ENCODE measurements around the gene HCN1. TPM values are rescaled to one million over a fixed set of nuclear protein-coding genes. Genes with fewer than 3 reads are reported as not detected.

HCN1 gene
- total RNA-seq, 6 donors from 2014 or later, result 0.06 to 0.07 TPM; not detected in 4

GRCh38 chr5:45408067-45408466 lies 288.1 kb downstream of the HCN1 start:
- no peak for ATAC-seq (ENCODE audit: low FRiP score in 2 of 2)
- TF ChIP-seq EP300 (IDR thresholded peaks at IDR 0.05), result no peak
- TF ChIP-seq POLR2A (IDR thresholded peaks at IDR 0.05), result no peak
- Histone ChIP-seq H3K4me1 (no peaks in the 10 kb centered on the region), H3K36me3 (no peaks in the 10 kb centered on the region), H3K27me3 (no peaks in the 10 kb centered on the region), H3K27ac (no peak overlapping the region), H3K9me3 (no peaks in the 10 kb centered on the region), H3K4me3 (no peak overlapping the region)
- WGBS, 2 donors, result 84 to 89% methylated on average over 2 of the region's 2 CpGs
- DNase-seq, result no peak

- Histone ChIP-seq H3K36me3 (no peaks in the 10 kb centered on the region), H3K9me3 (no peaks in the 10 kb centered on the region), H3K4me1 (no peaks in the 10 kb centered on the region), H3K27me3 (no peaks in the 10 kb centered on the region), H3K4me3 (no peak overlapping the region), H3K27ac (no peak overlapping the region)
- no peak for DNase-seq
- TF ChIP-seq POLR2A (IDR thresholded peaks at IDR 0.05) (no peak), POLR2AphosphoS5 (IDR thresholded peaks at IDR 0.05) (no peak), CTCF (IDR thresholded peaks at IDR 0.05) (no peak), EP300 (IDR thresholded peaks at IDR 0.05) (no peak)
- WGBS, 2 donors, result 76 to 88% methylated on average over 1 of the region's 1 CpG
- no peak for ATAC-seq (ENCODE audit: low FRiP score in 2 of 2)
These were observed 293.2 kb downstream of the HCN1 start for GRCh38 chr5:45402804-45403455.

GRCh38 chr5:45399041-45399440 lies 297.1 kb downstream of the HCN1 start:
- H3K27ac ChIP-seq, result no peak overlapping the region
- WGBS, 2 donors, result 45 to 50% methylated on average over 1 of the region's 1 CpG
- ATAC-seq (ENCODE audit: low FRiP score in 2 of 2), result no peak
- H3K4me3 ChIP-seq, result no peak overlapping the region
- no peak for TF ChIP-seq CTCF (IDR thresholded peaks at IDR 0.05)
- no peak for TF ChIP-seq POLR2AphosphoS5 (IDR thresholded peaks at IDR 0.05)
- no peak for TF ChIP-seq POLR2A (IDR thresholded peaks at IDR 0.05)
- no peak for TF ChIP-seq EP300 (IDR thresholded peaks at IDR 0.05)
- H3K4me1 ChIP-seq, result no peaks in the 10 kb centered on the region
- no peaks in the 10 kb centered on the region for H3K36me3 ChIP-seq
- H3K9me3 ChIP-seq, result no peaks in the 10 kb centered on the region
- DNase-seq, result no peak
- no peaks in the 10 kb centered on the region for H3K27me3 ChIP-seq

GRCh38 chr5:45385321-45386058 lies 310.7 kb downstream of the HCN1 start:
- H3K4me1 ChIP-seq, result no peaks in the 10 kb centered on the region
- no peaks in the 10 kb centered on the region for H3K9me3 ChIP-seq
- DNase-seq (no peak), ATAC-seq (ENCODE audit: low FRiP score in 2 of 2) (no peak)
- H3K4me3 ChIP-seq, result no peak overlapping the region
- 60 to 66% methylated on average over 6 of the region's 6 CpGs for WGBS, 2 donors
- no peak for TF ChIP-seq CTCF (IDR thresholded peaks at IDR 0.05)
- no peak for TF ChIP-seq EP300 (IDR thresholded peaks at IDR 0.05)
- TF ChIP-seq POLR2A (IDR thresholded peaks at IDR 0.05), result no peak
- TF ChIP-seq POLR2AphosphoS5 (IDR thresholded peaks at IDR 0.05), result no peak
- no peaks in the 10 kb centered on the region for H3K27me3 ChIP-seq
- no peak overlapping the region for H3K27ac ChIP-seq
- no peaks in the 10 kb centered on the region for H3K36me3 ChIP-seq

GRCh38 chr5:45383985-45384384 lies 312.2 kb downstream of the HCN1 start:
- 40 to 42% methylated on average over 2 of the region's 2 CpGs for WGBS, 2 donors
- Histone ChIP-seq H3K4me1 (no peaks in the 10 kb centered on the region), H3K36me3 (no peaks in the 10 kb centered on the region), H3K27ac (no peak overlapping the region), H3K9me3 (no peaks in the 10 kb centered on the region), H3K27me3 (no peaks in the 10 kb centered on the region), H3K4me3 (no peak overlapping the region)
- TF ChIP-seq POLR2AphosphoS5 (IDR thresholded peaks at IDR 0.05), result no peak
- no peak for TF ChIP-seq CTCF (IDR thresholded peaks at IDR 0.05)
- TF ChIP-seq POLR2A (IDR thresholded peaks at IDR 0.05), result no peak
- no peak for TF ChIP-seq EP300 (IDR thresholded peaks at IDR 0.05)
- DNase-seq (no peak), ATAC-seq (ENCODE audit: low FRiP score in 2 of 2) (no peak)
